Stimulated activated CD4-positive, alpha-beta T cell treated with anti-CD3 and anti-CD28 coated beads, Interleukin-12 subunit alpha, Interleukin-12 subunit beta, amount 100 ng/mL, for 48 hours (primary cell): ENCODE measurements around the gene ZNF76.
"Not testable (repeated sequence)": the region's sequence is repeated elsewhere in the genome, so short reads cannot be mapped to it uniquely, and the experiment has no call there.

ENCODE experiments used
- DNase-seq, 3 donors: peaks; one replicate each; pipeline ENCODE4 v3.0.0-alpha.2; 2020; ENCODE audit warnings: low read depth in 2 of 3, low spot score in 1 of 3

ZNF76 gene

GRCh38 chr6:35327349-35328027 is 68.0 kb downstream of the ZNF76 start:
- DNase-seq, result peak; percentile 43 to 64 (median 55)

GRCh38 chr6:35328108-35328723 is 68.7 kb downstream of the ZNF76 start:
- DNase-seq, result no peak

GRCh38 chr6:35328965-35329364 is 69.4 kb downstream of the ZNF76 start:
- DNase-seq, result not testable (repeated sequence)

- DNase-seq, result no peak
Observed at GRCh38 chr6:35330541-35331119, 71.1 kb downstream of the ZNF76 start.

- peak in 2 of 3 donors; percentile 30 to 35 for DNase-seq
Observed at GRCh38 chr6:35332074-35332887, 72.7 kb downstream of the ZNF76 start.

- no peak for DNase-seq
Observed at GRCh38 chr6:35341557-35341956, 82.0 kb downstream of the ZNF76 start.

- DNase-seq, result peak; percentile 96 to 98 (median 98)
Observed at GRCh38 chr6:35342258-35343091, 82.9 kb downstream of the ZNF76 start, which contains the start of gene PPARD. Gene PPARD, plus strand, starts transcription at chr6:35342558. Its CDS starts 68,530 bp downstream, at chr6:35411088.

GRCh38 chr6:35343092-35343834 is 83.7 kb downstream of the ZNF76 start:
- no peak for DNase-seq

GRCh38 chr6:35343835-35344550 is 84.5 kb downstream of the ZNF76 start:
- DNase-seq, result no peak
